DMS53 (cell line): ENCODE data around the gene PFN1.
"Not testable (repeated sequence)": the region's sequence is repeated elsewhere in the genome, so short reads cannot be mapped to it uniquely, and the experiment has no call there.

Source experiments
- DNase-seq: peaks from one replicate; lab custom pipeline; 2025; lab: John Stamatoyannopoulos, UW

Gene PFN1

DNA sequence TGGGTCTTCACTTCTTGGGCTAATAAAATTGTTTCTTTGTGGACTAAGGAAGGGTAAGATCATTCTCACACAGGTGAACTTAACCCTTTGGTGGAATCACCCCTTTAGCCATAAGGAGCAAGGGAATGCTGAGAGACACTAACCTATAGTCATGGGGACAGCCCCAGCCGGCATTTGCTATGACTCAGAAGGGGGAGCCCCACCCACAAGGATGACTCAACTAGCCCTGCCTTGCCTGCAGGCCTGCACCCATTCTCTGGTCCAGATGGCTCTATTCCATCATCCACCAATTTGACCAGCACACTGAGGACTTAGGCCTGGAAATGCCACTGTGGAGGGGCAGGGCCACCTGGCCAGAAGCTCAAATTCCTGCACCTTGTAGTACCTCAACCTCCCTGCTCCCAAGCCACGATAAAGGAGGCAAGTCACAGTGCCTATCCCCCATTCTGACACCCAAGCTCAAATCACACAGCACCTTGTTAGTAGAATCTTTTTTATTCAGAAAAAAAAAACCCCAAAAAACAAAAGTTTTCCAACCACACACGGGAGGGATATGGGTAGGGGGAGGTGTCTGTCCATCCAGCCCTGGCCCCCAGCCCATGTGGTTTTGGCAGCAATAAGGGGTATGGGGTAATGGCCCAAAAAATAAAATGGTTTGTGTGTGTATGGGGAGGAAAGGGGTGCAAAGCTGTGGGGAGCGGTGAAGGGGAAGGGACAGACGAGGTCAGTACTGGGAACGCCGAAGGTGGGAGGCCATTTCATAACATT lies 3.0 kb downstream of the PFN1 start:
- peak; percentile 88 for DNase-seq

DNA sequence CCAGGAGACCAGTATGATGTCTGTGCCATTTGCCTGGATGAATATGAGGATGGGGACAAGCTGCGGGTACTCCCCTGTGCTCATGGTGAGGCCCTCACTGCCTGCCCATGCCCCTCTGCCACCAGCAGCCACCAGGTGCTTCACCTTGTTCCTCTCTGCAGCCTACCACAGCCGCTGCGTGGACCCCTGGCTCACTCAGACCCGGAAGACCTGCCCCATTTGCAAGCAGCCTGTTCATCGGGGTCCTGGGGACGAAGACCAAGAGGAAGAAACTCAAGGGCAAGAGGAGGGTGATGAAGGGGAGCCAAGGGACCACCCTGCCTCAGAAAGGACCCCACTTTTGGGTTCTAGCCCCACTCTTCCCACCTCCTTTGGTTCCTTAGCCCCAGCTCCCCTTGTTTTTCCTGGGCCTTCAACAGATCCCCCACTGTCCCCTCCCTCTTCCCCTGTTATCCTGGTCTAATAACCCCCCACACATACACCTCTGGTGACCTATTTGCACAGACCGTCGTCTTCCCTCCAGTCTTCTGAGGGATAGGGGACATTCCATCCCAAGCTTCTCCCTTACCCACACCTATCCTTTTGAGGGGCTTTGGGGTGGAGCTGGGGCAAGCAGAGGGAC lies 3.7 kb downstream of the PFN1 start:
- no peak for DNase-seq

DNA sequence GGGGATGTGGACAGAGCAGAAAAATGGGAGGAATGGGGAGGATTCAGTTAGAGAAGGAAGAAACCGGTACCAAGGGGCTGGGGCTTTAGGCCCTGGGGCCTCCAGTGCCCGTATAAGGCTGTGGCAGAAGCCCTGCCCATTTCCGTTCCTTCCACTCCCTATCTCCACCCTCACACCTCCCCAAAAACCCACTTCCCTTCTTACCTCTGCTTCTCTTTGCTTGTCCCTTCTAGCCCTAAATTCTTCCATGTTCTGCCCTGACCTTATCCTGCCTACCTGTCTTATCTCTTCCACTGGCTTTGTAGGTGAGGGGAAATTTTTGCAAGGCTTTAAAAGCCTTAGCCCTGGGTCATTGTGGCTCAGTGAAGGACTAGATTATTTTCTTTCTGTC lies 4.2 kb downstream of the PFN1 start:
- DNase-seq = no peak

DNA sequence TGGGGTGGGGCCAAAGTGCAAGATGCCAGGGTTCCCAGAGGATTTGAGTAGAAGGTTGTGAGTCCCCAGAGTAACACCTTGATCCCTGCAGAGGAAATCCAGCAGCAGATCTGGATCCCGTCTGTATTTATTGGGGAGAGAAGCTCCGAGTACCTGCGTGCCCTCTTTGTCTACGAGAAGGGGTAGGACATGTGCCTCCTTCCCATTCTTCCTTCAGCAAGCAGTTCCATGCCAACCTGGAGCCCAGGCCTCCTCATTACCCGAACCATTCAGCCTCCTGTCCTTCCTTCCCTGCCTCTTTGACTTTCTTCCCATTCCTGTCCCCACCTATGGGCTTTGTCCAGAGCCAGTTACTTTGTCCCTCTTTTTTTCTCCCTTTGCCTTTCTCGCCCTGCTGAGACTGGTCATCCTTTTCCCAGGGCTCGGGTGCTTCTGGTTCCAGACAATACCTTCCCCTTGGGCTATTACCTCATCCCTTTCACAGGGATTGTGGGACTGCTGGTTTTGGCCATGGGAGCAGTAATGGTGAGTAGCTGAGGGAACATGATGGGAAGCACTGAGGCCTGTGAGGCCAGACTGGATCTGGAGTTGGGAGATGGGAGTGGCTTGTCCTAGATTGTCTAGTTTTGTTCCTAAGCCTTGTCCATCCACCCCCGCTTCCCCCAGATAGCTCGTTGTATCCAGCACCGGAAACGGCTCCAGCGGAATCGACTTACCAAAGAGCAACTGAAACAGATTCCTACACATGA lies 5.4 kb downstream of the PFN1 start:
- no peak for DNase-seq

DNA sequence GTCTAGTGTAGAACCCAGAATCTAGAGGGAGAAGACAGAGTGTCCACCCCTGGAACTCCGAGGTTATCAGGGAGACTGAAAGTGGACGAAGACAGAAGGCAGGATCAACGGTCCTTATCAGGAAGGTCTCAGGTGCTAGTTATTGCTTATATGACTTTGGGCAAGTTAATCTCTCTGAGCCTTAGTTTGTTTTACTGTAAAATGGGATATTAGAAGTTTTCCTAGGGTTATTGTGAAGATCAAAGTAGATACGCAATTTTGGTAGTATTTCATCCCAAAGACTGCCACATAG lies 7.1 kb downstream of the PFN1 start:
- DNase-seq = no peak

DNA sequence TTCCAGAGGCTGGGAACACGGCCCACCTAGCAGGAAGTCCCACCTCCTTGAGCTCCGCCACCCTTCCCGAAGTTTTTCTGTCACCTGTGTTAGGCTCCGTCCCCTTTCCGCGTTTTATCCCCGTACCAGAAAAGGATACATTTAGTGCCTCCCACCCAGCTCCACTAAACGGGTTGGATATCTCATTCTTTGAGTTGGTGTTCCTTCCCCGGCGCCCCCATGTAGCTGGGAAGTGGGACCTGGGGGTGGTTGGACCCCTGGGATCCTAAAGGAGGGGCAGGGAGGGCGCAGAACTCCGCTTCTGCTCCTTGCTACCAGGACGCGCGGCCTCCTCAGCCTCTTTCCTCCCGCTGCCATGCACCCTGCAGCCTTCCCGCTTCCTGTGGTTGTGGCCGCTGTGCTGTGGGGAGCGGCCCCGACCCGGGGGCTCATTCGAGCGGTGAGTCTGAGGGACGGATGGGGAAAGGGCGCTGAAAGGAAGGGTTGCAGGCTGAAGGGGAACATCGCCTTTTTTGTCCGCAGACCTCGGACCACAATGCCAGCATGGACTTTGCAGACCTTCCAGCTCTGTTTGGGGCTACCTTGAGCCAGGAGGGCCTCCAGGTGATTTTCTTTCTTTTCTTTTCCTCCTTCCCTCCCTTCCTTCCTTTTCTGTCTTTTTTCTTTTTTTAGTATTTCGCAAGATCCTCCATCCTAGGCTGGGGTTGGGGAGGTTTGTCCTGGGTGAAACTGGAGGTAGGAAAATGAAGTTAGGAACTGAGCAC lies 7.6 kb downstream of the PFN1 start:
- DNase-seq = peak; percentile 56

DNA sequence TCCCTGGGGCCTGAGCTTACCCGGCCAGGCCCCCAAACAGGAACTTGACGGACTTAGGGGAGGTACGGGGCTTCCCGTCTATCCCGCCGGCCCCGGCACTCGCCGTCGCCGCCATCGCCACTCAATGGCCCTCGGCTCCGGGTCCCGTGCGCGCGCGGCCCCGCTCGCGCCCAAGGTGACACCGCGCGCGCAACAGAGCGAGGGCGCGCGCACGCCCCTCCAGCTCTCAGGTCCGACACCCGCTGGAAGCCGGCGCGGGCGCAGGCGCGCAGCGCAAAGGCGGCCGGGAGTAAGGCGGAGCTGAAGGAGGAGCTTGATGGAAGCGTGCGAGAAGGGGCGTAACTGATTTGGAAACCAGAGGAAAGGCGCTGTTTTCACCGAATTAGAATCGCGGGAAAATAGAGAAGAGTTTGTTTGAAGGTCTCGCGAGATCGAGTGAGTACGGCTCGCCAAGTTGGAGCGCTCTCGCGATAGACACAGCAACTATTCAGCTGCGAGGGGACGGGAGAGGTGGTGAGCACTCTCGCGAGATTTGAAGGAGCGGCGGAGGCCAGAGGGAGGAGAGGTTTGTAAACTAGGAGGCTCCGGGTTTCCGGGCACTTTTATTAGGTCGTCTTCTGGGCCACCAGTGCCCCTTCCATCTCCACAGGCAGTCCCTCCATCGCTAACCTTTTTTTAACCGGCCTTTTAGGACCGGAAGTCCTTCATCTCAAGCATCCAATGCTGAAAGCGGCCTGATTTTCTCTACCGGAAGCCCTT lies 8.4 kb downstream of the PFN1 start, which contains the start of the genes RNF167 and SLC25A11:
RNF167 (plus strand) TSS at position 473 of the 759 bp plus-strand sequence. CDS start 642 bp downstream, outside the sequence.
SLC25A11 (minus strand) TSS at position 251 of the 759 bp plus-strand sequence; CDS start at position 115, 136 bp downstream.
- DNase-seq = peak; percentile 98

DNA sequence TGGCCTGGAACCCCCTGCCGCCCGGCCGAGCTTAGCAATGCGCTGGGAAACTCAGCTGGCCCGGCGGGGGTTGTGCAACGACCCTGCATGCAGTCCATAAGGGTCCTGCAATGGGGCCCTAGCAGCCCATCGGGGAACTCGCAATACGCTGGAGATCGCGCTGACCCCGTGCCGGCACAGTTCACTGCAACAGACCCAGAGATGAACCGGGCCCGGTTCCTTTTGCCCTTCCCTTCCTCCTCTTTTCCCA lies 8.9 kb downstream of the PFN1 start:
- no peak for DNase-seq

DNA sequence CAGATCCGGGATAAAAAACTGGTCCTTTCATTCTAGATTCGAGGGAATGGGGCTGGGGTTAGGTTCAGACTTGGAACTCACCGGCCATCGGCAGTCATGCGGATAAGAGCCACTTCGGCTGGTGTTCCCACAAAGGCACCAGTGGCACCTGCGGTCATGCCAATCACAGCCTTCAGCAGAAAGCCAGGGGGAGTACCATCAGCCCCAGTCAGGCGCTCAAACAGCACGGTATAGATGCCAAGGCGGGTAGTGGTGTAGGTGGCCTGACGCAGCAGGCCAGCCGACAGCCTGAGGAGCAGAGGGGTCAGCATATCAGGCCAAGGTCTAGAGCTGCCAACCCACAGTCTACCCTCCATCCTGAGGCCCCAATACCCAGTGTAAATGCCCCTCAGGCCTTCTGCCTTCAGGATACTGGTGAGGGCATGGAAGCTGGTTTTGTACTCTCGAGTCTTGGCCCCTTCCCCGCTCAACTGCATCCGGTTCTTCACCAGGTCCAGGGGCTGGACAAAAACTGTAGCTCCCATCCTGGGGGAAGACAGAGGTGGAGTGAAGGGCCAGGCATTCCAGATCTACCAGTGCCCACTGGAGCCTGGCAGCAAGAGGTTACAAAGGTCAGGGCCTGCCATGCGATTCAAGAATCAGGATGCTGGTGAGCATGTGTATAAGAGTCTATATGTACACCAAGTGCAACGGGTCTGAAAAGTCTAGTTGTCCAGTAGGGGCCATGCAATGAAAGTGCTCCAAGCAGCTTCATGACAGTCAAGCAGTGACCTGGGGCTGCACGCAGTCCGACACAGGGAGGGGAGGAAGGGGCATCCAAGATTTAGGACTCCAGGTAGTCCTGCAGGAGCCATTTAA lies 9.4 kb downstream of the PFN1 start:
- peak; percentile 39 for DNase-seq

DNA sequence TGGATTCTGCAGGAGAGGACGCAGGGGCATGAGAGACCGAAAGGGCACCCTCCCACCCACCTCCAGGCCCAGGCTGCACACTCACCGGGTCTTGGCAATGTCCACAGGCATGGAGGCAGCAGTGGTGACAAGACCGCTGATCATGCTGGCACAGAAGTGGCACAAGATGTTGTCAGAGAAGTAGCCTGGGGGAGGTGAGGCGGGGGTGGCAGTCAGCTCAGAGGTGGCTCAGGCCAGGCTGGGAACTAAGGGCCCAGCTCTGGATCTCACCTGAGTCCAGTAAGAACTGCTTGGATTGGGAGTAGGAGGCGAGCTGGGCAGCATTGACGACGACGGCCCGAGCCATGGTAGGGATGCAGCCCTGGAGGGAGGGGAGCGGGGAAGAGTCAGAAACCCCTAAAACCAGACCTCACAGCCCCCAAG lies 10.2 kb downstream of the PFN1 start:
- no peak for DNase-seq

DNA sequence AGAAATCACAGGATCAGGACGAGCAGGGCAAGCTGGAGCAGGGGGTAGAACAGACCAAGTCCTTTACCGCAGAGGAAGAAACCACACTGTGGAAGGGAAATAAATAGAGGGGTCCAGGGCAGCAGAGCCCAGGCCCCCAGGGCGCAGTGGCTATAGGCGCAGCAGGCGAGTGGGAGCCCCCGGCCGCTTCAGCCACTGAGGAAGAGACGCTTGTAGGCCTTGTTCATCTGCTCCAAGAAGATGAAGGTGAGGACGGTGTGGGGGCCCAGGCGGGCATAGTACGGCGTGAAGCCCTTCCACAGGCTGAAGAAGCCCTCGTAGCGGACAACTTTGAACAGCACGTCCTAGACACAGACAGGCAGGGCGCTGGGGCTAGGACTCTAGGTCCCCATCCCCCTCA lies 10.8 kb downstream of the PFN1 start:
- no peak for DNase-seq

DNA sequence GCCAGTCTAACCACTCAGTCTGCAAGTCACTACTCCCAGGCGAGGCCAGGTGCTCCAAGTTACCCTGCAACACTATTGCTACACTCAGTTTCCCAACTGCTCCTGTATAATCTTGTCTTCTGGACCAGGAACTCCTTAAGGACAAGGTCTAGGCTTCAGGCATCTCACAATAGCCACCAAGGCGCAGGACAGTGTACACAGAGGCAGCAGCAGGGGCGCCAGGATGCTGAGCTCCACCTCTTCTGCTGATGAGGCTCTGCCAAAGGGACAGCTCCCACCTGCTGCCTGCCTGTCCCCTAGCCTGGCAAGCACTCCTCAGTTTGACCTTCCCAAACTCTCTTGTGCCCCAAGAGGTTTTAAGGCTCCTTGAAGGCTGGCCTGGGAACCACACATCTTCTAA lies 11.9 kb downstream of the PFN1 start:
- no peak for DNase-seq

DNA sequence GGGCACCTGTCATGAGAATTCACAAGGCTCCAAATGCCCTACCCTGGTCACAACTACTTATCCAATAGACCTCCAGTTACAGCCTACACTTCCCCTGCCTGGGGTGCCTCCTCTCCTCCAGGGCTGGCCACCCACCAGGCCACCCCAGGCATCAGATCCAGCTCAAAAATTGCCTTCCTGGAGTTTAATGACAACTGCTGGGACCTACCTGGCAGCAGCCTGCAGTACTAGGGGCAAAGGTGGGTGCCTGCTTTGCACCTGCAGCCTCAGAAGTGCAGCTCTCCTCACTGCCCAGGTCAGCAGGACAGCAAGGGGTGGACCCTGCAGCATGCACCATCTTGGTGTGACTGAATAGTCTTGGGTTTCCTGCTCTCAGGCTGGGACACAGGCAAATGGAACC lies 12.7 kb downstream of the PFN1 start:
- no peak for DNase-seq

DNA sequence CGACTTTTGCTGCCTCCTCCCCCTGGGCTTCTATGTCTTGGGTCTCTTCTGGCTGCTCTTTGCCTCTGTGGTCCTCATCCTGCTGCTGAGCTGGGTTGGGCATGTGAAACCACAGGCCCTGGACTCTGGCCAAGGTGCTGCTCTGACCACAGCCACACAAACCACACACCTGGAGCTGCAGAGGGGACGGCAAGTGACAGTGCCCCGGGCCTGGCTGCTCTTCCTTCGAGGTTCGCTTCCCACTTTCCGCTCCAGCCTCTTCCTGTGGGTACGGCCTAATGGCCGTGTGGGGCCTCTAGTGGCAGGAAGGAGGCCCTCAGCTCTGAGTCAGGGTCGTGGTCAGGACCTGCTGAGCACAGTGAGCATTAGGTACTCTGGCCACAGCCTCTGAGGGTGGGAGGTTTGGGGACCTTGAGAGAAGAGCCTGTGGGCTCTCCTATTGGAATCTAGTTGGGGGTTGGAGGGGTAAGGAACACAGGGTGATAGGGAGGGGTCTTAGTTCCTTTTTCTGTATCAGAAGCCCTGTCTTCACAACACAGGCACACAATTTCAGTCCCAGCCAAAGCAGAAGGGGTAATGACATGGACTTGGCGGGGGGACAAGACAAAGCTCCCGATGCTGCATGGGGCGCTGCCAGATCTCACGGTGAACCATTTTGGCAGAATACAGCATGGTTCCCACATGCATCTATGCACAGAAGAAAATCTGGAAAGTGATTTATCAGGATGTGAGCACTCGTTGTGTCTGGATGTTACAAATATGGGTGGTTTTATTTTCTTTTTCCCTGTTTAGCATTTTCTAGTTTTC lies 14.0 kb downstream of the PFN1 start:
- peak; percentile 65 for DNase-seq

DNA sequence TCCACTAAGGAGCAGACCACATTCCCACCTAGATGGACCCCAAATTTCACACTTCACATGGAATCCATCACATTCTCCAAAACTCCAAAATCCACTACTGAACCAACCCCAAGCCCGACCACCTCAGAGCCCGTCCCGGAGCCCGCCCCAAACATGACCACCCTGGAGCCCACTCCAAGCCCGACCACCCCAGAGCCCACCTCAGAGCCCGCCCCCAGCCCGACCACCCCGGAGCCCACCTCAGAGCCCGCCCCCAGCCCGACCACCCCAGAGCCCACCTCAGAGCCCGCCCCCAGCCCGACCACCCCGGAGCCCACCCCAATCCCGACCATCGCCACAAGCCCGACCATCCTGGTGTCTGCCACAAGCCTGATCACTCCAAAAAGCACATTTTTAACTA lies 14.7 kb downstream of the PFN1 start:
- DNase-seq = no peak

DNA sequence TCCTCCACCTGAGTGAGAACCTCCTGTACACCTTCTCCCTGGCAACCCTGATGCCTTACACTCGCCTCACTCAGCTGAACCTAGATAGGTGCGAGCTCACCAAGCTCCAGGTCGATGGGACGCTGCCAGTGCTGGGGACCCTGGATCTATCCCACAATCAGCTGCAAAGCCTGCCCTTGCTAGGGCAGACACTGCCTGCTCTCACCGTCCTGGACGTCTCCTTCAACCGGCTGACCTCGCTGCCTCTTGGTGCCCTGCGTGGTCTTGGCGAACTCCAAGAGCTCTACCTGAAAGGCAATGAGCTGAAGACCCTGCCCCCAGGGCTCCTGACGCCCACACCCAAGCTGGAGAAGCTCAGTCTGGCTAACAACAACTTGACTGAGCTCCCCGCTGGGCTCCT lies 15.6 kb downstream of the PFN1 start:
- no peak for DNase-seq

DNA sequence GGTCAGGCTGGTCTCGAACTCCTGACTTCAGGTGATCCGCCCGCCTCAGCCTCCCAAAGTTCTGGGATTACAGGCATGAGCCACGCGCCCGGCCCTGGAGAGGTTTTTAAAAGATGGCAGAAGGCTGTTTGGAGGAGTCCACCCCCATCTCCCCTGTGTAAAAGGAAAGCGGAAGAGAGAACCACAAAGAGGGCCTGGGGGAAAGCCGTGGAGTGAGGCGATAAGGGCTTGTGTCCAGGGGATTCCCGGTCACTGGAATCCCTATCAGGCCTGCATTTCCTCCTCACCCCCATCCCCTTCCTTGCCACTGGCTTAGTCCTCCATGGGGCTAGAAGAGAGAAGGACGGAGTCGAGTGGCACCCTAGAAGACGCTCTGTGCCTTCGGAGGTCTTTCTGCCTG lies 16.4 kb downstream of the PFN1 start, which contains the start of gene GP1BA:
GP1BA (plus strand) TSS at position 315 of the 400 bp plus-strand sequence. CDS start 328 bp downstream, outside the sequence.
- no peak for DNase-seq

DNA sequence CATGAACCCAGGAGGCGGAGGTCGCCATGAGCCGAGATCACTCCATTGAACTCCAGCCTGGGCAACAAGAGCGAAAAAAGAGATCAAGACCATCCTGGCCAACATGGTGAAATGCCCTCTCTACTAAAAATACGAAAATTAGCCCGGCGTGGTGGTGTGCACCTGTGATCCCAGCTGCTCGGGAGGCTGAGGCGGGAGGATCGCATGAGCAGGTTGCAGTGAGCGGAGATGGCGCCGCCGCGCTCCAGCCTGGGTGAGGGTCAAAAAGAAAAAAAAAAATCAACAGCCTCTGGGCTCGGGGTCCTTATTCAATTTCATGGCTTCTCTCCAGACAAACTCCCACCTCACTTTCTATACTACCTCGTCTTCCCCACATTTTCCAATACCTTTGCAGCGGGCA lies 19.4 kb downstream of the PFN1 start:
- DNase-seq = no peak

DNA sequence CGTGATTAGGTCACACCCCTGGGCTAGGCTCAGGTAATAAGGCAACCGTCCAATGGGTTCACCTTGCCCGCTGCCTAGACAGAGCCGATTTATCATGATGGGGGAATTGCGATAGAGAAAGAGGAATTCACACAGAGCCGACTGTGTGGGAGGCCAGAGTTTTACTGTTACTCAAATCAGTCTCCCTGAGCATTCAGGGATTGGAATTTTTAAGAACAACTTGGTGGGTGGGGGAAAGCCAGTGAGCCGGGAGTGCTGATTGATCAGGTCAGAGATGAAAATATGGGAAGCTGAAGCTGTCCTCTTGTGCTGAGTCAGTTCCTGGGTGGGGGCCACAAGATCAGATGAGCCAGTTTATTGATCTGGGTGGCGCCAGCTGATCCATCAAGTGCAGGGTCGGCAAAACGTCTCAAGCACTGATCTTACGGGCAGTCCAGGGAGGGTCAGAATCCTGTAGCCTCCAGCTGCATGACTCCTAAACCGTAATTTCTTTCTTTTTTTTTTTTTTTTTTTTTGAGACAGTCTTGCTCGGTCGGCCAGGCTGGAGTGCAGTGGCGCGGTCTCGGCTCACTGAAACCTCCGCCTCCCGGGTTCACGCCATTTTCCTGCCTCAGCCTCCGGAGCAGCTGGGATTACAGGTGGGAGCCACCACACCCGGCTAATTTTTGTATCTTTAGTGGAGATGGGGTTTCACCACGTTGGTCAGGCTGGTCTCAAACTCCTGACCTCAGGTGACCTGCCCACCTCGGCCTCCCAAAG lies 21.6 kb downstream of the PFN1 start:
- DNase-seq = not testable (repeated sequence)
